CD4-positive, alpha-beta T cell treated with Interleukin-17A for 4 hours (primary cell): ENCODE results near the gene P2RY2.
"Not testable (repeated sequence)": the region's sequence is repeated elsewhere in the genome, so short reads cannot be mapped to it uniquely, and the experiment has no call there.

Experiments used
- DNase-seq: peaks from one replicate; pipeline ENCODE4 v3.0.0-alpha.2; 2020; ENCODE audit warnings: mixed read lengths

P2RY2 gene

DNA sequence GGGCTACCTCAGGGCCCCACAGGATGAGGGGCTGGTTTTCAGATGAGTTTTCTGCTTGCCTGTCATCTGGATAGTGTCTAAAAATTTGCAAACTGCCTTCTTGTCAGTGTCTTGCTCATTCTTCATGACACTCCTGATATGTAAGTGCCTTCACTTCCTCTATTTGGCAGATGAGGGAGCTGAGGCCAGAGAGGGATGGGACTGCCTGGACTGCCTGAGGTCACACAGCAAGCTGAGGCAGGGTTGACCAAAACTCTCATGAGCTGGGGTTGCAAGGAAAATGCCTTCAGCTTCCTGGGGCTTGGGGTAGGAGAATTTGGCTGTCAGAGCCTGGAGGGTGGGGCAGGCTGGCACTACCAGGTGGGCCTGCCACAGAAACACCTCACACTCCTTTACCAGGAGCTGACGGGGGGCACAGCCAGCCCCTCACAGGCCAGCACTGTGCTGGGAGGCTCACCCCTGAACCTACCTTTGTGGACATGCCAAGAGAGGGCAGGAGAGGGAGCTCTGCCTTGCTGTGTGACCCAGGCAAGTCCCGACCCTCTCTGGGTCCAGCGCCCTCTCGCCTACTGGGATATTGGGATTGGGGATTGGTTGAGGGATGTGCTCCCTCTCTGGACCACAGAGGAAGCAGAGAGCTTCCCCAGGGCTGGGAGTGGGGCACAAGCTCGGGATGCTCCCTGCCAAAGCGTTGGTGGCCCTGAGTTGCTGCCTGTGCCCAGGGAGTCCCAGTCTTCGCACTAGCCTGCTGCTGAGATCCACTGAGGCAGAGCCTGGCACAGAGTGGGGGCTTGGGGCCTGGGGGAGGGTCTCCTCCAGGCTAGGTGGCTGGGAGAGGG lies 52.2 kb downstream of the P2RY2 start:
- no peak for DNase-seq

DNA sequence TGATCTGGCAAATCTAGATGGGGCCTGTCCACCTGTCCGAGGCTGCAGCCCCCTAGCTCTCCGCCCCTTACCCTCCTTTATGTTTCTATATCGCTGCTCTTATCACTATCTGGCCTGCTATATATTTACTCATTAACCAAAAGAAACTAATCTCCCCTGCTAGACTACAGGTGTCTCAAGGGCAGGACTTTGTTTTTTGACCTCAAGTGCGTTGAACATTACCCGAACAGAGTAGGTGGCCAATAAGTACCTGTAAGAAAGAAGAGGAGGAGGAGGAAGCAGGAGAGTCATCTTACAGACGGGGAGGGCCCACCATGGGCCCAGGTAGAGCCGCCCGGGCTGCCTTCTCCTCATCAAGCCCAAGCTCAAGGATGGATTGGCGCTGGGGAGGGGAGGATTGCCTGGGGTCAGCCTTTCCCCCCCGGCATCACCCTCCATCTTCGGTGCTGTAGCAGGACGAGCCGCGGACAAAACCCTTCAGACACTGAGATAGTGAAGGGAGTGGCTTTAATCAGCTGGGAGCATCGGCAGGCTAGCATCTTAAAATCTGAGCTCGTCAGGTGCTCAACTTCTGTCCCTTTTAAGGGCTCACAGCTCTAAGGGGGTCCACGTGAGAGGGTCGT lies 52.9 kb downstream of the P2RY2 start:
- DNase-seq, result no peak

DNA sequence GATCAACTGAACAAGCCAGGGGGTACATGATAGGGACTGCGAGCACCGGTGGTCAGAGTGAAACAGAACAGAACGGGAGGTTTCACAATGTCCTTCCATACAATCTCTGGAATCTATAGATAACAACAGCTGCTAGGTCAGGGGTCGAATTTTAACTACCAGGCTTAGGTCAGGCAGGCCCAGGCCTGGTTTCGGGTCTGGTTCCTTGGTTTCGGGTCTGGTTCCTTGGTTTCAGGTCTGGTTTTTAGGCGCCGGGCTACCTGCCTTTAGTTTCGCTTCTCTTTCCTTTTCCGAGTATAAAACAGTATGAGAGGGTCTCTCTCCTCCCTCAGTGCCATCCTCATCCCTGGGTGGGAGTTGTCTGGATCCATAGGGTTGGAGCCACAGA lies 53.4 kb downstream of the P2RY2 start:
- DNase-seq, result not testable (repeated sequence)

DNA sequence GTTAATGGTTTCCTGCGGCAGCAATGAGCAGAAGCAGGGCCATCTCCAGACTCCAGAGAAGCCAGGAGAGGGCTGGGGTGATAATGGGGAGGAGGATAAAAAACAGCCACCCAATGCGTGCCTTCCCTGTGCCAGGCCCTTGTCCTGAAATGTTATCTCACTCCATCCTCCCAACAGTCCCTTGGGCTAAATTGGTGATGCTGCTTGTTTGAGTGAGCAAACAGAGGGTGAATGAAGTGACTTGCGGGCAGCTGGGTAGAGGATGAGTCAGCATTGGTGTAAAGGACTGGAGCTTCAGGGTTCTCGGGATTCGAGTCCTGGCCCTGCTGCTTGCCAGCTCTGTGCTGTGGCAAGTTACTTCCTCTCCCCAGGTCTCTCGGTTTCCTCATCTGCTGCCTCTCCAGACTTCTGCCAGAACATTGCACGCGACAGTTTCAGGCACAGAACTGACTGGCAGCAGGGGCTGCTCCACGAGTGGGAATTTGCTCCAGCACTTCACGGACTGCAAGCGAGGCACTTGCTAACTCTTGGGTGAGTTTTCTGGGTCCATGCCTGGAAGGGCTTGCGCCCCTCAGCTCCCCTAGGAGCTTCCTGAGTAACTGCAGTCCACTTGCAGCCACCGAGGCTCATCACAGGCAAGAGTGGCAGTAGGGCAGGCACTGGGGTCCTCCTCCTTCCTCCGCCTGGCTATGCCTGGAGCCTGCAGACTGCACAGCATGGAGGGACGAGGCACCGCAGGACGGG lies 54.0 kb downstream of the P2RY2 start, which contains the start of gene P2RY6:
Gene P2RY6 (plus strand): TSS at position 403 of the 744 bp plus-strand sequence. CDS start 24,181 bp downstream, outside the sequence.
- no peak for DNase-seq

DNA sequence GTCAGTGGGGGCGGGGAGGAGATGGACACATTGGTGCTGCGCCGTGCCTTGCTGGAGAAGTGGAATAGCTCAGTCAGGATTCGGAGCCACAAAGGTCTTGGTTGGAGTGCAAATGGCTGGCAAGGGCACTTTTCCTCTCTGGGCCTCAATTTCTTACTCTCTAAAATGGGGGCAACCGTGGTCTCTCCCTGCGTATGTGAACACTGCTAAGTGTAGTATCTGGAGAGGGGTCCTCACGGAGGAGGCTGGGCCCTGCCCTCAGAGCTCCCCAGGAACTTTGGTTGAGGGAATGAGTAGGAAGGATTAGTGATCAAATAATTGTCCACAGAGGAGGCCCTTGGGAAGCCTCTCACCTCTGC lies 54.6 kb downstream of the P2RY2 start:
- DNase-seq, result no peak

DNA sequence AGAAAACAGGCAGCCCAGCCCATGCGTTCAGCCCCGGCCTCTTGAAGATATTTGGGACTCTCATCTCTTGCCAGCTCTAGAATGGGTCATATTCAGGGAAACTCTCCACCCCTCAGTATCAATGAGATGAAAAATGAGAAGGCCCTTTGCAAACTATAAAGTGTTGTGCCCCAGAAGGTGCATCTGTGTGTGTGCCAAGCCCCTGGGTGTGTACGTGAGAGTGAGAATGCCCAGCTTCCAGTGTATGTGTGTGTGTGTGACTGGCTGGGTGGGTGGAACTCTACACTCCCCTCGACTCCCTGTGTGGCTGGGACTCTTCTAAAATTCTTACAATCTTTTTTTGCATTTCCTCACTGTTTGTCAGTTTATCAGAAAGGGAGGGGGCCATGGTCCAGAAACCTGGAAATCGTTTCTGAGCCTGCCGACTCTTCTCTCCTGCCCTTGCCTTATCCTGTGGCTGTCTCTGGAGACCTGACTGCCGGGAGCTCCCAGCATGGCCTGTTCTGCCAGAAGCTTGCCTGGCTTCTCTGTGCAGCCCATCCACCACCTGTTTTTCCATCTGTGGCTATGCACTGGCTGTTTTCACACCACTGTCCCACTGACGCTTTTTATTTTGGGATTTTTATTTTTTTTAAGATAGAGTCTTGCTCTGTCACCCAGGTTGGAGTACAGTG lies 55.3 kb downstream of the P2RY2 start:
- DNase-seq, result no peak

DNA sequence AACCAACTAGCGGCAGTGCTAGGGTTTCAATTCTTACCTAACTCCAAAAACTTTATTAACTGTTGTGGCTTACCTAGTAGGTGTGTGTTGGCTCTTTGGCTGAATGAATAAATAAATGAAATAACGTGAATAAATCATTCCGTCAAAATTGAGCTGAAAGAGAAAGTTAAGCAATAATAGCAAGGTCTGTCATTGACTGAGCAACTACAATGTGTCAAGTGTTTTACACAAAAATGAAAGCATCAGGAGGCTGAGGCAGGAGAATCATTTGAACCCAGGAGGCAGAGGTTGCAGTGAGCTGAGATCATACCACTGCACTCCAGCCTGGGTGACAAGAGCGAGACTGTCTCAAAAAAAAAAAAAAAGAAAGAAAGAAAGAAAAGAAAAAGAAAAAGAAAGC lies 56.1 kb downstream of the P2RY2 start:
- DNase-seq, result not testable (repeated sequence)

DNA sequence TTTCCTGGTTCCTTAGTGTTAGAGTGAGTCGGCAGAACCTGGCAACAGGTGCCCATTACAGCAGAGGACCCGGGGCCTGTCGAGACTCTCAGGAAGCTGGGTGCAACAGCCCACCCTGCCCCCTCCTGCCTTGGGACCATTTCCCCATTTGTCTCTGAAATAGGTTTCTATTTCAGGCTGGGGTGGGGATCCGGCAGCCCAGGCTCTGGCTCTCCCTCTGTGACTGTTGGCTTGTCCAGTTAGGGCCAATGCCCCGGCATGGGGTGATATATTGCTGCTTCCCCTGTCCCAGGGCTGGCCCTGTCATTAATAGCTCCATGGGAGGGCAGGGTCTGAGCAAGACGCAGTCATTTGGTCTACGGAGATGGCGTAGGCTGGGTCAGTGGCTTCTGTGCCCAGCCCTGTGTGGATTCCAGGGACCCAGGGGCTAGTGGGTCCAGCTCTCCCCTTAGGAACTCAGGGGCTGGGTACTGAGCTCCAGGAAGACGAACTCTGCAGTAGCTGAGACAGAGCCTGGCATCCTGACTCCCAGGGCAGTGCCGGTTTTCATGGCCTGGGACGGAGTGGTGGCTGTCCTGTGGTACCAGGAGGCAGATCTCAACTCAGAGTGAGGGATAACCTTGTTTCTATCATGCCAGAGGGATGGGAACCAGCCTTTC lies 56.8 kb downstream of the P2RY2 start:
- no peak for DNase-seq

DNA sequence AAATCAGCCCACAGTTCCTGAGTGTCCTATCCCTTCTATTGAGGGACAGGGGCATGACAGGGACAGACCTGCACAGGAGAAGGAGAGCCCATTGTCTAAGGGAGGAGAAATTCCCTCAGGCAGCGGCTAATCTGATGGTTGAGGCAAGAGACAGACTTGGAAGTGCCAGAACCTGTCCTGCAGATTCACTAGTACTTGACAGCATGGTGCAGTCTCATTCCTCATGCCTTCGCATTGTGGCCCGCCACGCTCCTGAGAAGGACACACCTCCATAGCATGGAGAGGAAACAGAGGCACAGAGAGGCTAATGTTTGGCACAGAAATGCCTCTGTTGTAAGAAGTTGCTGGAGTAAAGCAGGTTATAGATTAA lies 57.3 kb downstream of the P2RY2 start:
- DNase-seq, result no peak

DNA sequence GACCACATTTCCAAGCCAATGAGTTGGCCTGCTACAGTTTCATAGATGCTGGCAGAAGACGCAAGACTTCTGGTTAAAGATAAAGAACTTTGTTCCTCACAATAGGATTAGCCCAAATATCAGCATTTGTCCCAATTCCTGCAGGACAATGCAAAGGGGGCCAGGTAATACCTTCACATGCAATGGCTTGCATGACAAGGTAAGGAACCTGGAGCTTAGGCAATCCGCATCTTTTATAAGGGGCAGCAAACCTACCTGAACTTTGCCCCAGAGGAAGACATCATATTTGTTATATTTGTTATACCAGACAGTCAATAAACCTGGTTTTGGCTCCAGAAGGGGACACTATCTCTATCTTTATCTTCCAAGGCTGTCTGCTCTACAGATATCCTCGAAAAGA lies 59.4 kb downstream of the P2RY2 start:
- no peak for DNase-seq

DNA sequence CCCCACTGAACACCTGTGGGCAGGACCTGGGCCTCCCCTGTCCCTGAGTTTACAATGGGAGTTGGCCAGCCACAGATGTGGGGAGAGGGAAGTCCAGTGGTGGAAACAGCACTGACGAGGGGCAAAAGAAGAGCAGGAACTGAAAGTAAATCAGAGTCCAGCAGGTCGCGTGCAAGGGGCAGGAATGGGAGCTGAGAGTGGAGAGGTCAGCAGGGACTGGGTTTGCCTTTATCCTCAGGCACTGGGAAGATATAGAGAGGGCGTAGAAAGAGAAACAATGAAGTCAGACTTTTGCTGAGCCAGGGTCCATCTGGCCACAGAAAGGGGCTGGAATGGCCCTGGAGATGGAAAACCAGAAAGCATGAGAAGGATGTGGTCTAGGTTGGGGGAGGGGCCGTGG lies 62.5 kb downstream of the P2RY2 start:
- no peak for DNase-seq

DNA sequence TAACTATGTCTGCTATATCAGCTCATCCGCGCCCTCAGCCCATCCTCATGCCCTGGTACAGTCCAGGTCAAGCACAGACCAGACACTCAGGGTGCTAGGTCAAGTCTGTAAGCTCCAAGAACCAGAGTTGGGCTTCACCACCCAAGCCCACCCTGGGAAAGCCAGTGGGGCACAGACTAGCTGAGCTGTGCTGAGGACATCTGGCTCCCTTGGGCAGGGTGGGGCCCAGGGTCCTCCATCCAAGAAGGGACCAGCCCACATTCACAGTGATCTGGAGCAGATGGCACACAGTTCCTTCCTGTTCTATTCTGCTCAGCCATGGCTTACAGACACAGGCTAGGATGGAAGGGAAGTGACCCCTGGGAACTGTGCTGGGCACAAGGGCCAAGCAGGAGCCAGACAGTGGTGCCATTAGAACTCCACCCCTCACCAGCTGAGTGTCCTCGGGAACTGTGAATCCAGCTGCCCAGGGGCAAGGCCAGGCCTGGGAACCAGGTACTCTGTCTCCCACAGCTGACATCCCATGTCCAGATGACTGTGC lies 63.2 kb downstream of the P2RY2 start:
- no peak for DNase-seq

DNA sequence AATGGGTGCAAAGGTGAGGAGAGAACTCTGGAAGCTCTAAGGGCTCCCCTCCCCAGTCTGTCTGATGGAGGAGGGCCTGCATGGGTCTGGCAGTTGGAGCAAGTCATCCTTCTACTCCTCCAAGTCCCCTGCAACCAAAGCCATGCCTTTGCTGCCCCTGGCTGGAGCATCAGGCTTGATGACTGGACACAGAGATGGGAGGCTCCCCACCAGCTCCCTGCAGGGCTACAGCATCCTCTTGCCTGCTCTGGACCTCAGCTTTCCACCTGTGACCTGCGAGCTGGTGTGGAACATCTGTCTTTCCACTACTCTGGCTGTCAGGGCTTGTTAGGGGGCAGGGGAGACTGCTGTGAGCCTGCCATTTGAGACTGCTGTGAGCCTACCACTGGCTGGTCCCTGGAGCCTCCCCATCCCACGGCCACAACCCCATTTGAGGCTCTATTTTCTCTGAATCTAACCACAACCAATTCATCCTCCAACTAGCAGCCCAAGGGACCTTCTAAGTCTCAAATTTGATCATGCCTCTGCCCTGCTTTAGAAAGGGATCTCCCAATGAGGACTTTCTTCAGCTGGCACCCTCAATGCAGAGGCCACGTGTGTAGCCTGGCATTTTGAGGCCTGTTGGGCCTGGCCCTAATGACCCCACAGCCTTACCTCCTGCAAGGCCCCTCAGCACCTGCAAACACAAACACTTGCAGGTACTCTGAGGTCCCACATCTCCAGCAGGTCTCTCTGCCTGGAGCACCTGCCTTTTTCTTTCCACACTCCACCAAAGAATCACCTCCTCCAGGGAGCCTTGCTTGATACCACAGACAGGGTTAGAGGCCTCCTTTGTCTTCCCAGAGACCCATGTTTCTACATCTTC lies 63.9 kb downstream of the P2RY2 start:
- no peak for DNase-seq

DNA sequence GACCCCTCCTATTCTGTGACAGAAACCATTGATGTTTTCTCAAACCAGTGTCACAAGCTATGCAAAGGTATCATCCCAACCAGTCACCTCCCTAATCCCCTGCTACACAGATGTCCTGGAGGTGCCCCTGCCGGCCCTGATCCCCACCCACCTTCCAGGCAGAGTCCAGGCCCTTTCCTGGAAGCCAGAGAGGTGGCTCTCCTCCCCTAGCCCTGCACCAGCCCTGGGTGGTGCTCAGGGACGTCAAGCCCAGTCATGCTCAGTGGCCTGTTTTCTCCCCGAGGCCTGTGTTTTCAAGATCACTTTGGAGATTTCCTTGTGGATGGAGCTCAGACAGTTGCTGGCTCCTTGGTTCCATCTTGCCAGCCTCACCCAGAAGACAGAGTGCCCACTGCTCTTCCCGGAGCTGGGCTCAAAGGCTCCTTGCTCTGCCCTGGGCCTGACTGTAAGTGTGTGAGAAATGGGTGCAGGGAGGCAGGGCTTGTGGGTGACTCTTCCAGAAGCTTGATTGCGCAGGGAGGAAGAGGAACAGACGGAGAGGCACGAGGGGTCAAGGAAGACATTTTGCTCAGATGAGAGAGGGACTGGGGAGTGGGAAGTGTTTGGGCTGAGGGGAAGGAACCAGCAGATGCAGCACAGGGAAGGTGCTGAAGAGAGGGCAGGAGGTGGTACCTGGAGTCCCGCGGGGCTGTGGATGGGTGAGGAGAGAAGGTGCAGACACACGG lies 65.4 kb downstream of the P2RY2 start:
- no peak for DNase-seq

DNA sequence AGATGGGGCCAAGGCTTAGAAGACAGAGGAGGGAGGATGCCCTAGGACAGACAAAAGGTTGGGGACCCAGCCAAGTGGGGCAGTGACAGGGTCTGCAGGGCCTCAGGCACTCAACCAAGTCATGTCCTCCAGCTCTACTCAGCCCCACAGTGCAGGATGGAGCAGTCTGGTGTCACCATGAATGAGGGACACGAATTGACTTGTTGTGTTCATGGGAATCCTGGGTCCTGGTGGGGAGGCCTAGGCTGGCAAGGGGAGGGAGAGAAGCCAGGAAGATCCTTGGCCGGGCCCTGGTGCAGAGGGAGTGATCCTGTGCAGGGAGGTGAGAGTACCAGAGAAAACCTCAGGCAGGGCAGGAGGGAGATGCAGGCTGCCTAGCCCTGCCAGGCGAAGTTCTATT lies 66.0 kb downstream of the P2RY2 start:
- DNase-seq, result no peak

DNA sequence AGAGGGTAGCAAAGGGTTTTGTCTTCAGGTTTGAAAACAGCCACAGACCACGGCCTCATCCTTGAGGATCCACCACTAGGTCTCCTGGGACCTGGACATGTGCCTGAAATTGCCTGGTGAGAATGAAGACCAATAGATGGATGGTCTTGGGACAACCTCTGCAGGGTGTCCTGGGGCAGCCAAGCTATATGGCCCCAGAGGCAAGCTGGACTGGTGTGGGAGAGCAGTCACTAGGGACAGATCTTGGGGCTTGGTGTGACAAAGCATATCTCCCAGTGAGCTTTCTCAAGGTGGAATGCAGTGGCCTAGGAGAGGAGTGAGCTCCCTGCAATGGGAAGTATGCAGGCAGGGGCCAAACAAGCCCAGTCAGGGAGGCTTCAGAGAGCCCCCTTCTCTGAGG lies 67.6 kb downstream of the P2RY2 start:
- DNase-seq, result no peak
